Central memory CD4-positive, alpha-beta T cell (primary cell): Measurements from ENCODE around the gene S100PBP.

Source experiments
- DNase-seq: peaks from one replicate; pipeline ENCODE4 v3.0.0; 2022

S100PBP gene

GRCh38 chr1:32888677-32889420, 71.4 kb downstream of the S100PBP start:
- DNase-seq, result no peak

GRCh38 chr1:32889731-32890278, 72.4 kb downstream of the S100PBP start:
- no peak for DNase-seq

- DNase-seq, result no peak
These were observed 73.2 kb downstream of the S100PBP start for GRCh38 chr1:32890516-32891240.

GRCh38 chr1:32891241-32891570, 73.8 kb downstream of the S100PBP start:
- no peak for DNase-seq

- DNase-seq, result no peak
These were observed 74.2 kb downstream of the S100PBP start for GRCh38 chr1:32891630-32892029.

- DNase-seq, result no peak
These were observed 75.1 kb downstream of the S100PBP start for GRCh38 chr1:32892368-32893197.

GRCh38 chr1:32893198-32894018, 76.0 kb downstream of the S100PBP start:
- no peak for DNase-seq

- DNase-seq, result no peak
These were observed 76.7 kb downstream of the S100PBP start for GRCh38 chr1:32894019-32894600.

GRCh38 chr1:32894681-32895080, 77.2 kb downstream of the S100PBP start:
- no peak for DNase-seq

- DNase-seq, result no peak
These were observed 78.1 kb downstream of the S100PBP start for GRCh38 chr1:32895325-32896215.

- DNase-seq, result no peak
These were observed 79.0 kb downstream of the S100PBP start for GRCh38 chr1:32896451-32896850.

GRCh38 chr1:32897082-32898049, 79.9 kb downstream of the S100PBP start:
- no peak for DNase-seq

GRCh38 chr1:32898056-32898455, 80.6 kb downstream of the S100PBP start:
- no peak for DNase-seq

GRCh38 chr1:32898958-32899357, 81.5 kb downstream of the S100PBP start:
- no peak for DNase-seq

GRCh38 chr1:32899586-32900296, 82.3 kb downstream of the S100PBP start:
- no peak for DNase-seq

GRCh38 chr1:32900371-32900955, 83.0 kb downstream of the S100PBP start:
- DNase-seq, result no peak

GRCh38 chr1:32900956-32901822, 83.7 kb downstream of the S100PBP start, which contains the start of gene TMEM54:
TSS of gene TMEM54 (minus strand) at chr1:32901389. CDS start at chr1:32901238, 151 bp downstream.
- DNase-seq, result no peak
